Daoy (cell line): ENCODE measurements around the gene ANO5. TPM values are rescaled to one million over a fixed set of nuclear protein-coding genes. Genes with fewer than 3 reads are reported as not detected.
"Not testable (repeated sequence)": the region's sequence is repeated elsewhere in the genome, so short reads cannot be mapped to it uniquely, and the experiment has no call there.

Source experiments
- DNase-seq: peaks from one replicate; pipeline ENCODE4 v3.0.0-alpha.2; 2015; ENCODE audit warnings: low read depth
- total RNA-seq: library from RNA; depleted of rRNA; stranded (reverse); fragments of >200 nt; shearing (Covaris generic); gene quantifications from 2 replicates; pipeline ENCODE4 v1.2.3, GENCODE V29; 2014

The ANO5 gene
- total RNA-seq, 1 experiment from 2014 or later, result 1.4 TPM

DNA sequence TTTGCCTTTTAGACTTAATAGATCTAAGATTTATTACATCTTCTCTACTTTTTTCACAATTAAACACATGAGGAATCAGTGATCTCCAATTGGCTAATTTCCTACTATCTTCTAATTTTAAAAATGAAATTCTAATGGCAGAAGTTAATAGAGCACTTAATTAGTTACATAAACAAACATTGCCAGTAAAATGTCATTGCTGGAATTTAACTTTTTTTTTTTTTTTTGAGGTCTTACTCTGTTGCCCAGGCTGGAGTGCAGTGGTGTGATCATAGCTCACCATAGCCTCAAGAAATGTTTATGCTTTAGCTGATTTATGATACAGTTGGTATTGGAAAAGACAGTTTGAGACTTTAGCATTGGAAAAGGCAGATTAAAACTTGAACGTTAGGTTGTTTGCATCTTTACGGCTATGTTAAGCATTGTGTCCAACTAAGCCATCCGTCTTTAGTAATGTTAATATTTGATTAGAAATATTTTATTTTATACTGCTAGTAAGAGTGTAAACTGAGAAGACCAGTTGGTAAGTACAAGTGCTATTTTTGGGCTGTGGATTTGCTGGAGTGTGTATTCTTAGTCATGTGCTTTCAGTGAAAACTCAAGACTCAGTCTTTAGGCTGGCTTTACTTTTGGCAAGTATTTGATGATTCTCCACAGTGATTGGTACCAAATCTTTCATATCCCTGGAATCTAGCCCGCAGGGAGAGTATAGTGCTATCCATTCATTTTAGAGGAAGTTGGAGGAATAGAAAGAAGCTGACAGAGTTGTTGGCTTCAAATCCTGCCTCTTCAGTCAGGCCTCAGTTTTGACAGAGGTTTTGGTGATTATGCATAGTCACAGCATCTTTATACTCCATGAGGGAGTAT lies 4.5 kb downstream of the ANO5 start:
- no peak for DNase-seq

DNA sequence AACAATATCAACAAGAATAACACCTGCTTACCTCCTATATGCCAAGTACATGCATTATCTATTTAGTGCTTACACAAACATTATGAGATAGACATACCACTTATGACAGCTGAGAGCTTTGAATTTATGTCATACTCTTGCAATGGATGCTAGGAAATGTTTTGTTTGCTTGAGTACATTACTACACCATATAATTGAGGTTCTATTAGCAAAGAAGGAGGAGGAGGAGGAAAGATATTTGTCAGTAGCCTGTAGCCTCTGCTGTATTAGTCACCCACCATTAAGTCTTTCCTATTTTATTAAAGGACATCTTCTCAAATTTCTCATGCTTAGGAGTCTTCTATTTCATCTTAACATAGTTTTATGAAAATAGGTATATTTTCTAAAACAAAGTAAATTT lies 6.4 kb downstream of the ANO5 start:
- DNase-seq, result no peak

DNA sequence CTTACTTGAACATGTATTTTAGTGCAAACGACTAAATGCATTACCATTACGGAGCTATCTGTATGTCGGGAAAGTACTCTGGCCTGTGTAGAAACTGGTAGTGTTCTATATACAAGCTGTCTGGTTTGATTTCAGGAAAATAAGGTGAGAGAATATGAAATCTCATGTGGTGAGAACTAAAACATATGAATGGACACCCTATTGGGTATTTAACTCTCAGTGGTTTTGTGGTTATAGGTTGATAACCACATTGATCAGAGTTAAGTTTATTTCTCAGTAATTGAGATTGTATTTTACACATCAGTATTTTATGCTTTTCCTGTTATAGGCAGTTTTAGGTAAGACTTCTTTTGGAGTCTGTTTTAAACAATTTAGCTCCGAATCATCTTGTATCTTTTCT lies 10.4 kb downstream of the ANO5 start:
- no peak for DNase-seq

DNA sequence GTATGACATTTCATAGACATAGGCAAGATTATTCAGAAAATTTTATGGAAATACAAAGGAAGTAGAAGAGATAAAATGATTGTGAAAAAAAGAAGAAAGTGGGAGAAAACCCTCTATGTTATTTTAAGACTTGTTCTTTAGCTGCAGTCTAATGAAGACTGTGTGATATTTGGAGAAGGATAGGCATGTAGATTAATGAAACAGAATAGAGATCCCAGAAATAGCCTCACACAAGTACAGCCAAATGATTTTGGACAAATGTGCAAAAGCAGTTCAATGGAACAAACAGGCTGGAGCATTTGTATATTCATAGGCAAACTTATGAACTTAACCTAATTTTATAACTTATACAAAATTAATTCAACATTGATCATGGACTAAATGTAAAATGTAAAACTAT lies 14.3 kb downstream of the ANO5 start:
- no peak for DNase-seq

DNA sequence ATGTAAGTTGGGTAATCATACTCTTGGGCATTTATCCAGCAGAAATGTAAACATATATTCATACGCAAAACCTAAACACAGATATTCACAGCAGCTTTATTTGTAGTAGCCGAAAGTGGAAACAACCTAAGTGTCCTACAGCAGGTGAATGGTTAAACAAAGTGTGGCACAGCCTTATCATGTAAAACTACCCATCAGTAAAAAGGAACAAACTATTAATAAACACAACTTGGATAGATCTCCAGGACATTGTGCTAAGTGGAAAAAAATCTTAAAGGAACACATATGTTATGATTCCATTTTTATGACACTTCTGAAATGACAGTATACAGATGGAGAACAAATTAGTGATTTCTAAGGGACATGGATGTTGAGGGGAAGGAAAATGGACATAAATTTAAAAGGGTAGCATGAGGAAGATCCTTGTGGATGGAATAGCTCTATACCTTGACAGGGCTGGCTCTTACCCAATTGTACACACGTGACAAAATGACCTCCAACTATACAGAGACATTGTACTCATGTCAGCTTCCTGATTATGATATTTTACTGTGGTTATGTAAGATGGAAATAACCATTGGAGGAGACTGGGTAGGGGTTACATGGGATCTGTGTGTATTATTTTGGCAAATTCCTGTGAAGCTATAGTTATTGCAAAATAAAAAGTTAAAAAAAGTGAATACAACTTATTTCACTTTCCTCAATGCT lies 15.4 kb downstream of the ANO5 start:
- DNase-seq, result no peak

DNA sequence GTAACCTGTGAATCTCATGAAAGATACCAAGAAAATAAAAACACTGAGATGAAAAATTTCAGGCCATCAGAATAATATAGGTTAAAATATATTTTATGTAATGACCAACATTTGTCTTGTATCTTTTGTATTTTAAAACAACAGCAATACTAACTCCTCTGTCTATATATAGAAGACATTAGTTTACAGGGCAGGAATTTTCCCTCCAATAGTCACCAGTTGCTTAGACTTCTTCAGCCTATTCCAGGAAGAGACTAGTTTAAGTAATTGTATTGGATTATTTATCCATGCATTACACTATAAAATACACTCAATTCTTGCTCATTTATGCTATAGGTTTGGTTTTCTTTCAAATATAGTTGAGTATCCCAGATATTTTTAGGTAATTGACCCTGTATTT lies 24.1 kb downstream of the ANO5 start:
- no peak for DNase-seq

DNA sequence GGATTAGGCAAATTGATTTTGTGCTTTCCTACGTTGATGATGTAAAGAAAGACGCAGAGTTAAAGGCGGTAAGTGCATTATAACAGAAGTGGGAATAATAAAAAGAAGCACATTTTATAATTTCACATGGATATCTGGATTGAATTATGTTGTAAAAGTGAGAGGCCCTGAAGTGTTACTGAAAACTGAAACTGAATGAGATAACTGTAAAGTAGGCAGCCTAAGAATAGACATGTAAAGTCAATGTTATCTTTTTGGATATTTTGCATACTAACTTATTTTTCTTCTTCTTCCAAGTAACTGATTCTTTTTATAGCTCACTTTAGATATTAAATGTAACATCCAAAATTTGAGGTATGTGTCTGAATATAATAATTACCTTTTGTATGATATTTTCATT lies 28.3 kb downstream of the ANO5 start:
- DNase-seq, result no peak

DNA sequence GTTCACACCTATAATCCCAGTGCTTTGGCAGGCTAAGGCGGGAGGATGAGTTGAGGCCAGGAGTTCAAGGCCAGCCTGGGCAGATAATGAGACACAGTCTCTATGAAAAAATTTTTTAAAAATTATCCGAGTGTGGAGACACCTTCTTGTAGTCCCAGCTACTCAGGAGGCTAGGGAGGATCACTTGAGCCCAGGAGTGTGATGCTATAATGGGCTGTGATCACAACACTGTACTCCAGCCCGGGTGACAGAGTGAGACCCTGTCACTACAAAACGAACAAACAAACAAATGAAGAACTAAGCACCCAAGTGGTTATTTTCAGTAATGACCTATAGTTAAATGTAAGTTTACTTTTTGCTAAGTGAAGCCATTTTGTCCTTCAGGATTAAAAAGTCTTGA lies 32.3 kb downstream of the ANO5 start:
- DNase-seq, result no peak

DNA sequence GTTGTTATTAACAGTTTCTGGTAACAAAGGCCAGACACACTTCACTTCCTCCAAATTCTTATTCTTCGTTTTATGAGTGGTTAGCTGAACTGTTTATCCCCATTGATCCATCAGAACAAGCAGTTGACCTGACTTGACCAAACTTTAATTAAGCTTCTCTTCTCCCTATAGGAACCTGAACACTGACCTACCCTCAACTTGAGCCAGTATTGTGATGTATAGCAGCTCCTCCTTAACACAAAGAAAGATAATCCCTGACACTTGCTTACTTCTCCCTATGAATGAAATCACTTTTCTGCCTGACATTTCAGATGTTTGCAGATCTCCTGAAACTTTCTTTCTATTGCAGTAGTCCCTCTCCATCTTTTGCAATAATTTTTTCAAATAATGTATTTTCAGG lies 41.9 kb downstream of the ANO5 start:
- DNase-seq, result no peak

DNA sequence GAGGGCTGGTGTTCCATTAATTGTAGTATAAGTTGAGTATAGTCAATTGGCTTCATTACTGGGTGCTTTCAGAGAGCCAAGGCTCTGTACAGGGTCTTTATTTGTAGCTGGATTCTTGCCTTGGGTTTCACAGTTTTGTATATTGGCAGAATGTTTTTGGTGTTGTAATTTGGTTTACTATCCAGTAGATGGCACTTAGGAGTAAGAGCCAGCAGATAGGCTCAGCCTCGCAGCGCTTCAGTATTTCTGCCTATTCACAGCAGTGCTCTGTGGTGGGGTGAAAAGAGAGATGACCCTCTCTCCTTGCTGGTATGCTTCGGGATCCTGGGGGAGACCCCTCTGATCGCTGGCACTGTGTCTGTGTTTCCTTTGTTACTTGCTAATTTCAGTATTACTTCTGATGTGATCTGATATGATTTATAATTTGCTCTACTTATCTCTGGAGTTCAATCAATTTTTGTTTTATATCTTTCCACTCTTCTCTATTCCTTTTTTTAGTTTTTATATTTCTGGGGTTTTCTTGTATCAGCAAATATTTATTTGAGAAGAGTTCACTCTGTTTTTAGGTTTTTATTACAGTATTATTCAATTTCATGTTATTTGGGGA lies 52.2 kb downstream of the ANO5 start:
- DNase-seq, result peak; percentile 36

DNA sequence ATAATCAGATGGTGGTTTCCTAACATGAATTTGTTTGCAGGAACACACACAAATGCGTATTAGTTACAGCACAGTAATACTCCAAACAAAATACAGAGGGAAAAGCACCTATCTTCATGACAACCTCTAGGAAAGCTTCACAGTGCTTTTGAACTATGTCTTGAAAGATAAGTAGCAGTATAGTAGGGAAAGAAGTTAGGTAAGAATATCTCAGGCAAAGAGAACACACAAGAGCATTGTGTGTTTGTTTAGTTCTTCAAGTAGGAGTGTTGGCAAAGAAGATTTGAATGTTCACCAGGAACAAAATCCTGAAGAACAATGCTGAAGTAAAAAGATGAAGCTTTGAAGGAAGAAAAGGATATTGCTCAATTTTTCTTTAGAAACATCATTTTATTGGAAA lies 54.1 kb downstream of the ANO5 start:
- no peak for DNase-seq

DNA sequence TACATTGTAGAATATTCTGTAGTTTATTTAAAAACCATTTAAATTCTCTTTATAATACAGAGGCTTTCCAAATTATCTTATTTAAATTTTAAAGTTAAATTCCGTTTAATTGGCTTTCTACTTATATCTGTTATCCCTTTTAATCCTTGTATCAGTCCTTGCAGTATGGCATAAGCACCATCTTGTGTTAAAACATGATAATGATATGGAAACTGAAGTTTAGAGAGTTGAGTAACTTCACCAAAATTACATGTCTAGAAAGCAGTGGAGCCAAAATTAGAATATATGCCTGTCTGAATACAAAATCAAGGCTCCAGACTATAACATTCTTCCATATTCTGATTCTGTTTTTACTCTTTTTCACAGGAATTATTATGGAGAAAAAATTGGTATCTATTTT lies 57.0 kb downstream of the ANO5 start:
- DNase-seq, result no peak

DNA sequence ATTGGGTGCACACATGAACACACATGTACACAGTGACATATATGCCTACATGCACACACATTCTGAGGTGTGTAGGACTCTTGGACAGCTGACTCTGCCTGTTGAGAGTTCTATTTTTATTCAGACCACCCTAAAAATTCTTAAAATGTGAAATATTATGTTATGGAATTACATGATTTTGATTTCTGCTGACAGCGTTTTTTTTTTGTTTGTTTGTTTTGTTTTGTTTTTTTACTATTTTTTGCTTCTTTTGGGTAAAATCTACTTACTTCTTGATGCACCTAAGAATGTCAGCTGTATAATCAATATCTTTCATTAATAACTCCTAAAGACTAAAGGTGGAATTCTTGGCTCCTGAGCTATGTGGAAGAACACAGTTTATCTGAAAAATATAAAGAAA lies 64.0 kb downstream of the ANO5 start:
- no peak for DNase-seq

DNA sequence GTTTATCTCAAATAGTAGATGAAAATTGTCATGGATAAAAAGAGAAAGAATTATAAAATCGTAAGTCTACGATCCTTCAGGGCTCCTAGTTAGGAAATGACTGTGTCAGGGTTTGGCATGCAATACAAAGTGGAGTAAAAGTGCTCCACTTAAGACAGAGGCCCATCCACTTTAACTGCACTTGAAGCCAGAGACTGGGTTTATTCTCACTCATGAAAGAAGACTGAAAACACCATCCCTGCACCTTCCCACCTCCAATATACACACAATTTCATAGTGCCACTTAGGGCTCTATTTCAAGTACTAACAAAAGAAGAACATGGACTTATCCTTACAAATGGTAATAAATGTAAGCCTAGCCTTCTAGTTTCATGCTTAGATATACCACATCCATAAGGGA lies 70.7 kb downstream of the ANO5 start:
- DNase-seq, result no peak

DNA sequence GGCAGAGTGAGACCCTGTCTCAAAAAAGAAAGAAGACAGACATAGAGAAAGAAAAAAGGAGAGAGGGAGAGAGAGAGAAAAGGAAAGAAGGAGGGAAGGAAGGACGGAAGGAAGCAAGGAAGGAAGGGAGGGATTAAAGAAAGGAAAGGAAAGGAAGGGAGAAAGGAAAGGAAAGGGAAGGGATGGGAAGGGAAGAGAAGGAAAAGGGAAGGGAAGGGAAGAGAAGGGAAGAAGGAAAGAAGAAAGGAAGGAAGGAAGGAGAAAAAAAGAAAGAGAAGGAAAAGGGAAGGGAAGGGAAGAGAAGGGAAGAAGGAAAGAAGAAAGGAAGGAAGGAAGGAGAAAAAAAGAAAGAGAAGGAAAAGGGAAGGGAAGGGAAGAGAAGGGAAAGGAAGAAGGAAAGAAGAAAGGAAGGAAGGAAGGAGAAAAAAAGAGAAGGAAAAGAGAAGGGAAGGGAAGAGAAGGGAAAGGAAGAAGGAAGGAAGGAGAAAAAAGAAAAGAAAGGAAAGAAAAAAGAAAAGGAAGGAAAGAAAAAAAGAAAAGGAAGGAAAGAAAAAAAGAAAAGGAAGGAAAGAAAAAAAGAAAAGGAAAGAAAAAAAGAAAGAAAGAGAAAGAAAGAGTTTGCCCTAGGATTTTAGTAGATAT lies 76.2 kb downstream of the ANO5 start:
- not testable (repeated sequence) for DNase-seq

DNA sequence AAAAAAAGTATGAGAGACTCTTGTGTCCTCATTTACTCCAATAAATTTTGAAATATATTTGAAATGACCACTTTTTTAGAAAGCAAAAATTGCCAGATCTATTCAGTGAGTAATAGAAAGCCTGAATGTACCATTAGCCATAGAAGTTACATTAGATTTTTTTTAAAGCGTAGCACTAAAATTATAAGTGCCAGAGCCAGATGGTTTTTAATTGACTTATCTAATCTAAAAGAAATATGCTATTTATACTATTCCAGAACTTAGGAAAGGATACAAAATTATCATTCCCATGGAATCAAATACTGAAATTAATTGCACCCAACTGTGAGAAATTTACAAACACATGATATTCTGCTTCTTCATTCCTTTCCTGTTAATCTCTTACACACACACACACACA lies 80.9 kb downstream of the ANO5 start:
- DNase-seq, result no peak

DNA sequence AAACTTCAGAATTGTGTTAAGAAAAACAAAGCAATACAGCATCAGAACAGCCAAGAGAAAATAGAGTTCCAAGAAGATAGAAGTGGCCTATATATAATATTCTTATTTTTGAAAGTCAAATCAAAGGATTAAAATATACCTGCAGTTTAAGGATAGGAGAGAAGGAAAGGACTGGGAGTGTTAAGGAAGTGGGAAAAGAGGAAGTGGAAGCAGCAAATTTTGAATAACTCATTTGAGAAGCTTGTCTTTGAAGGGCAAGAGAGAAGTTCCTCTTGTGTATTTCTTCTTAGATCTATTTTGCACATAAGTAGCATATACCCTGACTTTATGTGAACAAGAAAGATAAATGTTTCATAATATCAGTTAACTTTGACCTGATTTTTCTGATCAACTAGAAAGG lies 82.7 kb downstream of the ANO5 start:
- no peak for DNase-seq

DNA sequence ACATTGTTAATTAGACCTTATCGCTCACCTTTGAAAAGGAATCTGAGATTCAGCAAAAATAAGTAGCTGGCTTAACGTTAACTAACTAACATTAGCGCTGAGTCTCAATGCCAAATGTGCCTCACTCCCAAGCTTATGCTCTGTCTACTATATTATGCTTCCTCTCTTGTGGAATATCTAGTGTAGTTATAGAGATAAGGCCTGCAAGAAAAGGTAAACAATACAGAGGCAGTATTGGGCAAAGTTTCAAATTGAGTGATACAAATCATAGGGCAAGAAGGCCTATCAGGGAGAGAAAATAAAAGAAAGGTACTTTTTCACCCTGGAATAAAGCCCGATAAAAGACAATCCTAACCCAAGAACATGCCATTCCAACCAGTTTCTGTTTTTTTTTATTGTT lies 83.7 kb downstream of the ANO5 start:
- no peak for DNase-seq

DNA sequence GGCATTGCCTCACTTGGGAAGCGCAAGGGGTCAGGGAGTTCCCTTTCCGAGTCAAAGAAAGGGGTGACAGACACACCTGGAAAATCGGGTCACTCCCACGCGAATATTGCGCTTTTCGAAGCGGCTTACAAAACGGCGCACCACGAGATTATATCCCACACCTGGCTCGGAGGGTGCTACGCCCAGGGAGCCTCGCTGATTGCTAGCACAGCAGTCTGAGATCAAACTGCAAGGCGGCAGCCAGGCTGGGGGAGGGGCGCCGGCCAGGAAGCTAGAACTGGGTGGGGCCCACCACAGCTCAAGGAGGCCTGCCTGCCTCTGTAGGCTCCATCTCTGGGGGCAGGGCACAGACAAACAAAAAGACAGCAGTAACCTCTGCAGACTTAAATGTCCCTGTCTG lies 92.1 kb downstream of the ANO5 start:
- peak; percentile 20 for DNase-seq

DNA sequence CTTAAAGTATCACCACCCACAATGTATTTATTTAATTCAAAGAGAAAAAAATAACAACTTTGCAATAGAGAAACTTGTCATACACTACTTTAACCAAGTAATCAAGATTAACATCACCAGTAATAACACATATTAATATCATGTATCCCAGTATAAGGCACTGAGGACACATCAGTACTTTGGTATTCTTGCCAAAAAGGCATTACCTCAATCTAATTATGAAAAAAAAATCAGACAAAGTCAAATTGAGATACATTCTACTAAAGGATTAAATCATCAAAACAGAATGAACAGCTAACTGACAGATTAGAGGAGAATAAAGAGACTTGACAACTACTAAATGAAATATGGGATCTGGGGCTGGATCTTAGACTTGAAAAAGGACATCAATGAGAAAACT lies 109.5 kb downstream of the ANO5 start:
- DNase-seq, result no peak

DNA sequence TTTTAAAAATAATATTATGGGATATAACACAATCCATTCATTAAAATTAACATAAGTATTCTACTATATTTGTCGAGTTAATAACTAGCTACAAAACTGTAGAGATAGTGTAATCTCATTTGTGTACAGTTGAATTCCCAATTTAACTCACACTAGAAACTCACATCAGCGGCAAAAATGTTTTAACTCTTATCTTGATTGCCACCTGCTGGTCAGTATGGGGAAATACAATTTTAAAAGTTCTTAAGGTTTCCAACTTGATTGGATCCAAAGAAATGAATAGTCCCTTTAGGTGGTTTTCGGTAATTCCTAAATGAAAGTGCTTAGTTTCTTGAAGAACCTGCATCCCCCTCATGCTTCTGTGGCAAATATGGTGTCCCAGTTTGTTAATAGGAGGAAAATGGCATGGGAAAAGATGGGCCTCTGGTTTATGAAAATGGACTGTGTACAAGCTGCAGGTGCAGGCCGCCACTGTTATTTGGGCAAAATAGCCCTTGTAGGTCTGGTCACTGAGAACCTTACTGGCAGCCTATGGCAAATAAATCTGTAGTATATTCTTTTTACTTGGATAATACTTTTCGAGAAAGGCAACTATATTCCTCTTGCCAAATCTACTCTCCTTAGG lies 111.6 kb downstream of the ANO5 start:
- DNase-seq, result no peak

DNA sequence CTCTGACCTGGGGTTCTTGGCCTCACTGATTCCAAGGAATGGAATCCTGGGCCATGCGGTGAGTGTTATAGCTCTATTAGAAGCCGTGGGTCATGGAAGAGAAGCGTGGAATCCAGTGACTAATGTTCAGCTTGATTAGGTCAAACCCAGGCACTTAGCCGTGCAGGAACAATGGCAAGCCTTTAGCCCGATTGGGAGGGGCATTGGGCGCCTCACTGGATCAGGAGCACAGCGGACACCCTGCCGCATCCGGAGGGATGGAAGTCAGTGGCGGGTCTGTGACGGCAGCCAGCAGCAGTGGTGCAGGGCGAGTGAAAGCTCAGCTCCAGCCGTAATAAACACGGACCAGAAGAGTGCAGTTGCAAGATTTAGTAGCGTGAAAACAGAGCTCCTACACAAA lies 124.8 kb downstream of the ANO5 start:
- DNase-seq, result peak; percentile 68
